HG03432 (cell line): Measurements from ENCODE around the gene KLHL13.
"Not testable (repeated sequence)": the region's sequence is repeated elsewhere in the genome, so short reads cannot be mapped to it uniquely, and the experiment has no call there.

Experiments used
- ATAC-seq: cut with Tn5 transposase; IDR thresholded peaks from one replicate; pipeline ENCODE4 v1.9.1; 2021; ENCODE audit warnings: mild to moderate bottlenecking, moderate library complexity; ENCODE audit not compliant: unreplicated experiment

The KLHL13 gene

GRCh38 chrX:117996408-117996807 is 120.2 kb downstream of the KLHL13 start:
- no peak for ATAC-seq

- no peak for ATAC-seq
Observed at GRCh38 chrX:117995378-117995777, 121.2 kb downstream of the KLHL13 start.

GRCh38 chrX:117992192-117992723 is 124.4 kb downstream of the KLHL13 start:
- ATAC-seq, result no peak

GRCh38 chrX:117990438-117990837 is 126.2 kb downstream of the KLHL13 start:
- no peak for ATAC-seq

- ATAC-seq, result no peak
Observed at GRCh38 chrX:117989512-117989911, 127.1 kb downstream of the KLHL13 start.

- ATAC-seq, result no peak
Observed at GRCh38 chrX:117987373-117987772, 129.2 kb downstream of the KLHL13 start.

GRCh38 chrX:117985241-117985640 is 131.4 kb downstream of the KLHL13 start:
- ATAC-seq, result no peak

GRCh38 chrX:117982694-117983392 is 133.8 kb downstream of the KLHL13 start:
- ATAC-seq, result no peak

GRCh38 chrX:117978402-117978801 is 138.2 kb downstream of the KLHL13 start:
- ATAC-seq, result no peak

- ATAC-seq, result no peak
Observed at GRCh38 chrX:117977526-117977925, 139.1 kb downstream of the KLHL13 start.

- ATAC-seq, result peak; percentile 83
Observed at GRCh38 chrX:117973110-117973807, 143.4 kb downstream of the KLHL13 start.

GRCh38 chrX:117972711-117973109 is 143.9 kb downstream of the KLHL13 start:
- no peak for ATAC-seq

GRCh38 chrX:117969782-117970181 is 146.8 kb downstream of the KLHL13 start:
- no peak for ATAC-seq

- no peak for ATAC-seq
Observed at GRCh38 chrX:117969328-117969727, 147.3 kb downstream of the KLHL13 start.

GRCh38 chrX:117959045-117959444 is 157.6 kb downstream of the KLHL13 start:
- peak; percentile 85 for ATAC-seq

GRCh38 chrX:117957128-117957527 is 159.5 kb downstream of the KLHL13 start:
- ATAC-seq, result no peak

GRCh38 chrX:117939296-117939695 is 177.3 kb downstream of the KLHL13 start:
- not testable (repeated sequence) for ATAC-seq

- ATAC-seq, result no peak
Observed at GRCh38 chrX:117936118-117936517, 180.5 kb downstream of the KLHL13 start.

- not testable (repeated sequence) for ATAC-seq
Observed at GRCh38 chrX:117930116-117930515, 186.5 kb downstream of the KLHL13 start.

- ATAC-seq, result no peak
Observed at GRCh38 chrX:117919755-117920154, 196.9 kb downstream of the KLHL13 start.

GRCh38 chrX:117910216-117910615 is 206.4 kb downstream of the KLHL13 start:
- no peak for ATAC-seq

GRCh38 chrX:117898226-117898625 is 218.4 kb downstream of the KLHL13 start:
- ATAC-seq, result no peak
